ENCODE data around the gene SLC15A2. TPM values are rescaled to one million over a fixed set of nuclear protein-coding genes. Genes with fewer than 3 reads are reported as not detected.

SLC15A2 gene
- total RNA-seq, 4 donors from 2014 or later: 1.3 to 3.7 (median 2.1) TPM

DNA sequence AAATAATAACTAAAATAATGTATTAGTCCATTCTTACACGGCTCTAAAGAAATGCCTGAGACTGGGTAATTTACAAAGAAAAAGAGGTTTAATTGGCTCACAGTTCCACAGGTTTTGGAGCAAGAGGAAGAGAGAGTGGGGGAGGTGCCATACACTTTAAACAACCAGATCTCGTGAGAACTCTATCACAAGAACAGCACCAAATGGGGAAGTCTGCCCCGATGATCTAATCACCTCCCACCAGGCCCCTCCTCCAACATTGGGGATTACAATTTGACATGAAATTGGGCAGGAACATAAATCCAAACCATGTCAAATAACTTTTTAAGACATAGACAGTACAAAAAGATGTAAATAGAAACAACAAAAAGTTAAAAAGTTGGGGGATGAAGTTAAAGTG, 64.6 kb downstream of the SLC15A2 start:
- TF ChIP-seq, protein P1, sequence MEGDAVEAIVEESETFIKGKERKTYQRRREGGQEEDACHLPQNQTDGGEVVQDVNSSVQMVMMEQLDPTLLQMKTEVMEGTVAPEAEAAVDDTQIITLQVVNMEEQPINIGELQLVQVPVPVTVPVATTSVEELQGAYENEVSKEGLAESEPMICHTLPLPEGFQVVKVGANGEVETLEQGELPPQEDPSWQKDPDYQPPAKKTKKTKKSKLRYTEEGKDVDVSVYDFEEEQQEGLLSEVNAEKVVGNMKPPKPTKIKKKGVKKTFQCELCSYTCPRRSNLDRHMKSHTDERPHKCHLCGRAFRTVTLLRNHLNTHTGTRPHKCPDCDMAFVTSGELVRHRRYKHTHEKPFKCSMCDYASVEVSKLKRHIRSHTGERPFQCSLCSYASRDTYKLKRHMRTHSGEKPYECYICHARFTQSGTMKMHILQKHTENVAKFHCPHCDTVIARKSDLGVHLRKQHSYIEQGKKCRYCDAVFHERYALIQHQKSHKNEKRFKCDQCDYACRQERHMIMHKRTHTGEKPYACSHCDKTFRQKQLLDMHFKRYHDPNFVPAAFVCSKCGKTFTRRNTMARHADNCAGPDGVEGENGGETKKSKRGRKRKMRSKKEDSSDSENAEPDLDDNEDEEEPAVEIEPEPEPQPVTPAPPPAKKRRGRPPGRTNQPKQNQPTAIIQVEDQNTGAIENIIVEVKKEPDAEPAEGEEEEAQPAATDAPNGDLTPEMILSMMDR (IDR thresholded peaks at IDR 0.05; ENCODE audit: low read depth): no peak

DNA sequence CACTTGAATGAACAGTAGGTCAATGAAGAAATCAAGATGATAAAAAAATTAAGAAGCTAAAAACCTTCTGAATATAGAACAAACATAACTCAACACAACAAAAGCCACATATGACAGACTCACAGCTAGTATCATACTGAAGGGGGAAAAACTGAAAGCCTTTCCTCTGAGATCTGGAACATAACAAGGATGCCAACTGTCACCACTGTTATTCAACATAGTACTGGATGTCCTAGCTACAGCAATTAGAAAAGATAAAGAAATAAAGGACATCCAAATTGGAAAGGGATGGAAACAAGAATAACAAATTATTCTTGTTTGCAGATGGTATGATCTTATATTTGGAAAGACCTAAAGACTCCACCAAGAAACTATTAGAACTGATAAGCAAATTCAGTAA, 67.1 kb downstream of the SLC15A2 start:
- TF ChIP-seq, protein P1 (IDR thresholded peaks at IDR 0.05; ENCODE audit: low read depth): no peak

DNA sequence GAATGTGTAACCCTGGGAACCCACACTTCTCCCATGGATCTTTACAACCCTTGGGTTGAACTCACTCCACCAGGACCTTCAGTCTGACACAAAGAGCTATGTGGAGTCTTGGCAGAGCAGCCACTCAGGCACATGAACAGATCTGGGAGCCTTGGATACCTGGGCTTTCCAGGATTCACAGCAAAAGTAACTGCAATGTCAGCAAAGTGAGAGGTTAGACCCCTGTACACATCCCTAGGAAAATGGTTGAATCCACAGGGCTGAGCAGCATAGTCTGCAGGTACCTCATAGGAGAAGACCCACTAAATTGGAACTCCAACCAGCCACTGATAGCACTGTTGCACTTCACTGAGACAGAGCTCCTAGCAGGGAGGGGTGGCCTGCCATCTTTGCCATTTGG, 68.2 kb downstream of the SLC15A2 start:
- TF ChIP-seq, protein P1 (IDR thresholded peaks at IDR 0.05; ENCODE audit: low read depth): no peak

DNA sequence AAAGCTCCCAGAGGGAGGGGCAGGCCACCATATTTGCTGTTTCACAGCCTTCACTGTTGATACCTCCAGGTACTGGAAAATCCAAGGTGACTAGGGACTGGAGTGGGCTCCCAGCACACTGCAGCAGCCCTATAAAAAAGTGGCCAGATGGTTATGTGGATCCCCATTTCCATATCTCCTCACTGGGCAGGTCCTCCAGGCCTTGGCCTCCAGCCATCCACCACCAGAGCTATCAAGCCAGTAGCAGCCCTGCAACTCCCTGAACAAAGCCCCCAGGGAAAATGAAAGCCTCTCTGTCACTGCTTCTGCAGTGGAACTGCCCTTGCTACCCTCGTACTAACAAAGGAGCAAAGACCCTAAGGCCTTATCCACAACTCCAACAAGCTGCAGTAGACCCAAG, 69.4 kb downstream of the SLC15A2 start:
- TF ChIP-seq, protein P1 (IDR thresholded peaks at IDR 0.05; ENCODE audit: low read depth): no peak

DNA sequence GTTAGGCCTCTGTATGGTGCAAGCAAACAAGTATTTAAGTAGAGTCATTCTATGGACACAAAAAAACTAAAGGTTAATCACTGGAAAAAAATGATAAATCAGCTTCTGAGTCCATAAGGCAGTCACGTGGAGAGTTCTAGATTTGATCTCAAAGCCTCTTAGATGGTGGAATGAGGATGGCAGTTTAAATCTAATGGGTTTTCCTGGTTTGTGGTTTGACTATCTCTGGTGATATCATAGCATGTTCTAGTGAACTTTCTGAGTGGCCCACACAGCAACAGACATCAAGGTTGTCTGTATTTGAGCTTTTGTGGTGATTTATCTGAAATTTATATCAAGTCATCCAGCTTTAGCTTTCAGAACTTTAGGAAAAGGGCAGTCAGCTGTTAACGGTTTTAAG, 75.4 kb downstream of the SLC15A2 start:
- TF ChIP-seq, protein P1 (IDR thresholded peaks at IDR 0.05; ENCODE audit: low read depth): no peak

DNA sequence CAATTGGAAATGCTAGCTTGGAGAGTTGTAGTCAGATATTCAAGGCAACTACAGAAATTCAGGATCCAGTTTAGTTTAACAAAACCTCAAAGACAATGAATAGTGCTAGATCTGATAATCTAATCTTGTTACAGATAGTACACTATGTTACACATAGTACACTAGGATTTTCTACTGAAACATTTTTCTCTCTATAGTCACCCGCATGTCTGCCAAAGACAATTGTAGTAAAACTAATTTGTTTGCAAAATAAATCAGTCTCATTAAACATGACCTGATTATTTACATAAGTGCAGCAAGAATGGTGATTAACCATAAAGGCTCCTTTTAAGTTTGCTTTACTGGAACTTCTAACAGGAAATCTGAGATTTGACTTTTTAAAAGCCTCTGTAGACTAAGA, 75.8 kb downstream of the SLC15A2 start:
- TF ChIP-seq, protein P1 (IDR thresholded peaks at IDR 0.05; ENCODE audit: low read depth): no peak

DNA sequence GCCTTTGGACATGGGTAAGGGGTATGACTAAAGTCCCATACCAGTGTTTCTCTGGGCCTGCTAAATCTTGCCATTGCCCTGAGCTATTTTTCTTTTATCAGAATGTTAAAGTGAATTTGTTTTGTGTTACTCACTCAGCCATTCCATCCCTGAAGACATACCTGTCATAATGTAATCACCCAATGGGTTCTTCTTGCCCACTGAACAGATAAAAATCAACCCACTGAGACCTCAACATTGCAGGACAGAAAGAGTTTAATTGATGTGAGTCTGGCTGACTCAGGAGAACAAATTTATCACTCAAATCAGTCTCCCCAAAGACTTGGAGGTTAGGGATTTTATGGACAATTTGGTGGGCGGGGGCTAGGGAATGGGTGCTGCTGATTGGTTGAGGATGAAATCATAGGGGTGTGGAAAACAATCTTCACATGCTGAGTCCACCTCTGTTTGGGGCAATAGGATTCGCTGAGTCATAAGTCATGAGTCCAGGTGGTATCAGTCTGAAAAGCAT, 80.5 kb downstream of the SLC15A2 start:
- TF ChIP-seq, protein P1 (IDR thresholded peaks at IDR 0.05; ENCODE audit: low read depth): no peak

Measured in subcutaneous adipose tissue (tissue), 4 donors.